Chondrocyte (in vitro differentiated cells): ENCODE data around the gene TEX19. TPM values are rescaled to one million over a fixed set of nuclear protein-coding genes. Genes with fewer than 3 reads are reported as not detected.

Experiments
- DNase-seq: peaks from one replicate; pipeline ENCODE4 v3.0.0; 2021; ENCODE audit warnings: mixed read lengths, low spot score
- H3K27ac Mint-ChIP-seq: one replicate; pipeline ENCODE4 v1.8.0; 2021; ENCODE audit warnings: mild to moderate bottlenecking, moderate library complexity, mixed read lengths; ENCODE audit not compliant: unreplicated experiment
- H3K27me3 Mint-ChIP-seq: 2 replicates; pipeline ENCODE4 v1.8.0; 2021; ENCODE audit warnings: low read depth, mixed read lengths
- H3K36me3 Mint-ChIP-seq: 2 replicates; pipeline ENCODE4 v1.8.0; 2021; ENCODE audit warnings: low read depth, mixed read lengths
- H3K4me1 Mint-ChIP-seq: 2 replicates; pipeline ENCODE4 v1.8.0; 2021; ENCODE audit warnings: low read depth, mild to moderate bottlenecking, mixed read lengths
- H3K4me3 Mint-ChIP-seq: one replicate; pipeline ENCODE4 v1.8.0; 2021; ENCODE audit warnings: mild to moderate bottlenecking, moderate library complexity, mixed read lengths; ENCODE audit not compliant: unreplicated experiment
- H3K9me3 Mint-ChIP-seq: 2 replicates; pipeline ENCODE4 v1.8.0; 2021; ENCODE audit warnings: low read depth, mixed read lengths
- total RNA-seq: library from RNA; stranded (reverse); gene quantifications from 3 replicates; pipeline ENCODE4 v1.2.1, GENCODE V29; 2021
- TF ChIP-seq, protein P1 (sequence below): fragments of 200-600 bp; sonication (generic); IDR thresholded peaks from 2 replicates; pipeline ENCODE4 v1.5.0; 2021; ENCODE audit warnings: antibody characterized with exemption, mild to moderate bottlenecking, moderate library complexity

Gene TEX19
- total RNA-seq, 1 donor from 2014 or later: not detected

- DNase-seq: no peak
- Mint-ChIP-seq H3K36me3 (peaks cover 2% of the 10 kb centered on the region), H3K9me3 (no peaks in the 10 kb centered on the region), H3K27me3 (peaks cover 5% of the 10 kb centered on the region), H3K4me3 (no peak overlapping the region), H3K4me1 (peaks cover 16% of the 10 kb centered on the region), H3K27ac (no peak overlapping the region)
- TF ChIP-seq, protein P1, sequence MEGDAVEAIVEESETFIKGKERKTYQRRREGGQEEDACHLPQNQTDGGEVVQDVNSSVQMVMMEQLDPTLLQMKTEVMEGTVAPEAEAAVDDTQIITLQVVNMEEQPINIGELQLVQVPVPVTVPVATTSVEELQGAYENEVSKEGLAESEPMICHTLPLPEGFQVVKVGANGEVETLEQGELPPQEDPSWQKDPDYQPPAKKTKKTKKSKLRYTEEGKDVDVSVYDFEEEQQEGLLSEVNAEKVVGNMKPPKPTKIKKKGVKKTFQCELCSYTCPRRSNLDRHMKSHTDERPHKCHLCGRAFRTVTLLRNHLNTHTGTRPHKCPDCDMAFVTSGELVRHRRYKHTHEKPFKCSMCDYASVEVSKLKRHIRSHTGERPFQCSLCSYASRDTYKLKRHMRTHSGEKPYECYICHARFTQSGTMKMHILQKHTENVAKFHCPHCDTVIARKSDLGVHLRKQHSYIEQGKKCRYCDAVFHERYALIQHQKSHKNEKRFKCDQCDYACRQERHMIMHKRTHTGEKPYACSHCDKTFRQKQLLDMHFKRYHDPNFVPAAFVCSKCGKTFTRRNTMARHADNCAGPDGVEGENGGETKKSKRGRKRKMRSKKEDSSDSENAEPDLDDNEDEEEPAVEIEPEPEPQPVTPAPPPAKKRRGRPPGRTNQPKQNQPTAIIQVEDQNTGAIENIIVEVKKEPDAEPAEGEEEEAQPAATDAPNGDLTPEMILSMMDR: no peak
Observed at GRCh38 chr17:82392209-82392920, 33.3 kb downstream of the TEX19 start.

- no peaks in the 10 kb centered on the region for H3K9me3 Mint-ChIP-seq
- H3K27ac Mint-ChIP-seq: no peak overlapping the region
- H3K36me3 Mint-ChIP-seq: peaks cover 2% of the 10 kb centered on the region
- no peaks in the 10 kb centered on the region for H3K27me3 Mint-ChIP-seq
- H3K4me1 Mint-ChIP-seq: peaks cover 19% of the 10 kb centered on the region
- TF ChIP-seq, protein P1: no peak
- no peak overlapping the region for H3K4me3 Mint-ChIP-seq
- DNase-seq: no peak
Observed at GRCh38 chr17:82392941-82393340, 33.9 kb downstream of the TEX19 start.

GRCh38 chr17:82394278-82394677 is 35.2 kb downstream of the TEX19 start:
- Mint-ChIP-seq H3K36me3 (peaks cover 2% of the 10 kb centered on the region), H3K27ac (no peak overlapping the region), H3K4me1 (peaks cover 21% of the 10 kb centered on the region), H3K27me3 (no peaks in the 10 kb centered on the region), H3K9me3 (no peaks in the 10 kb centered on the region), H3K4me3 (no peak overlapping the region)
- TF ChIP-seq, protein P1: no peak
- DNase-seq: no peak

DNA sequence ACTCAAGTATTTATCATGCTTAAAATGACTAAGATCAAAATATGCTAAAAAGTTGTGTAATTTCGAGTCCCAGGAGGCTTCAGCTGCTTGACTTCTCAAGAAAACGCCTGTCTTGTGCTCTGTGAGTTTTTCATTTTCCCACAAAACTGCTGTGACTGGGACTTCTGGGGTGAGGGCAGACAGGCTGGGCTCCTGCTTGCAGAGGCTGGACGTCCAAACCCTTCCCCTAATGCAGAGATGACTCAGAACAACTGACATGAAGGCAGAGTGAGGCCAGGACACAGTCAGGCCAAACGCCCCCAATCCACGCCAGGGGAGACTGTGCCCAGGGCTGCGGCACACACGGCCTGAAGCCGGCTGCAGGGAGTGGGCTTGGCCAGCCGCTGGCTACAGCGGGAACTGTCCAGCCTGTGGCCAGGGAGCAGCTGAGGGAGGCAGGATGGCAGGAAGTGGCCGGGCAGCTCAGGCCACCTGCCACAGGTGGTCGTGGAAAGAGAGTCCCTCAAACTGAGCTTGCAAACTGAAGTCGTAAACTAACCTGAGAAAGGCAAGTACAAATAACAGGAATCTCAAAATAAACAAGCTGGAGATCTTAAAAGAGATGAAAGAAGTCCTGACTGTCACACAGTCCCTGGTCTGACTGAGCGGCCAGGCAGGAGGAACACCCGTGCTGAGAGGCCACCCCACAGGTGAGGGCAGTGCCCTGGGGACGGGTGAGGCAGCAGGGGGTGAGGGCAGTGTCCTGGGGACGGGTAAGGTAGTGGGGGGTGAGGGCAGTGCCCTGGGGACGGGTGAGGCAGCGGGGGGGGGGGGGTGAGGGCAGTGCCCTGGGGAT is 37.8 kb downstream of the TEX19 start:
- no peak overlapping the region for H3K4me3 Mint-ChIP-seq
- peaks cover 6% of the 10 kb centered on the region for H3K36me3 Mint-ChIP-seq
- H3K27me3 Mint-ChIP-seq: no peaks in the 10 kb centered on the region
- H3K4me1 Mint-ChIP-seq: peaks cover 24% of the 10 kb centered on the region
- no peaks in the 10 kb centered on the region for H3K9me3 Mint-ChIP-seq
- DNase-seq: no peak
- H3K27ac Mint-ChIP-seq: peak overlapping the region; percentile 8
- TF ChIP-seq, protein P1: no peak

GRCh38 chr17:82397449-82398335 is 38.6 kb downstream of the TEX19 start:
- H3K27ac Mint-ChIP-seq: no peak overlapping the region
- H3K9me3 Mint-ChIP-seq: no peaks in the 10 kb centered on the region
- no peak overlapping the region for H3K4me3 Mint-ChIP-seq
- TF ChIP-seq, protein P1: no peak
- peaks cover 24% of the 10 kb centered on the region for H3K4me1 Mint-ChIP-seq
- no peak for DNase-seq
- H3K36me3 Mint-ChIP-seq: peaks cover 7% of the 10 kb centered on the region
- no peaks in the 10 kb centered on the region for H3K27me3 Mint-ChIP-seq
